Mesenchymal stem cell (in vitro differentiated cells and primary cell): Measurements from ENCODE around the gene FOLR3.
A peak's percentile ranks its signal among the peaks of the same experiment; 100 is the strongest.

Experiments
- DNase-seq: peaks from one replicate; pipeline ENCODE4 v3.0.0-alpha.2; 2013
- H2AFZ ChIP-seq: one replicate; pipeline ENCODE4 v1.6.1; 2013; ENCODE audit warnings: low read depth, mild to moderate bottlenecking, control low read depth, inconsistent platforms, low read length, moderate library complexity
- H2AK5ac ChIP-seq: 2 replicates; pipeline ENCODE4 v1.6.1; 2013; ENCODE audit warnings: low read length, moderate library complexity, mild to moderate bottlenecking, inconsistent platforms; ENCODE audit not compliant: severe bottlenecking
- H2BK120ac ChIP-seq: one replicate; pipeline ENCODE4 v1.6.1; 2013; ENCODE audit warnings: low read depth, mild to moderate bottlenecking, inconsistent platforms, low read length, moderate library complexity
- H2BK12ac ChIP-seq, 2 experiments: one replicate each; pipeline ENCODE4 v1.6.1; 2013; ENCODE audit warnings: inconsistent platforms in 2 of 2, low read length in 2 of 2, mild to moderate bottlenecking in 2 of 2, moderate library complexity in 2 of 2, control low read depth in 1 of 2
- H2BK15ac ChIP-seq: one replicate; pipeline ENCODE4 v1.6.1; 2013; ENCODE audit warnings: mild to moderate bottlenecking, low read depth, inconsistent platforms; ENCODE audit not compliant: poor library complexity, severe bottlenecking
- H2BK5ac ChIP-seq: 2 replicates; pipeline ENCODE4 v1.6.1; 2013; ENCODE audit warnings: low read depth, mild to moderate bottlenecking, low read length, control low read depth, inconsistent platforms; ENCODE audit not compliant: poor library complexity, severe bottlenecking
- H3K14ac ChIP-seq, 2 experiments: one replicate each; pipeline ENCODE4 v1.6.1; 2013; ENCODE audit warnings: inconsistent platforms in 2 of 2, low read length in 2 of 2, control low read depth in 1 of 2, mild to moderate bottlenecking in 1 of 2, moderate library complexity in 1 of 2
- H3K18ac ChIP-seq, 2 experiments: one replicate each; pipeline ENCODE4 v1.6.1; 2013; ENCODE audit warnings: inconsistent platforms in 2 of 2, low read length in 2 of 2, control low read depth in 1 of 2, low read depth in 1 of 2, mild to moderate bottlenecking in 1 of 2
- H3K23ac ChIP-seq, 2 experiments: one replicate each; pipeline ENCODE4 v1.6.1; 2013; ENCODE audit warnings: inconsistent platforms in 2 of 2, low read length in 2 of 2, mild to moderate bottlenecking in 2 of 2, moderate library complexity in 2 of 2, control low read depth in 1 of 2
- H3K27ac ChIP-seq: 2 replicates; pipeline ENCODE4 v1.5.1; 2013; ENCODE audit warnings: mild to moderate bottlenecking, moderate library complexity, low read length, control low read depth, inconsistent platforms; ENCODE audit not compliant: poor library complexity, severe bottlenecking
- H3K27me3 ChIP-seq, 2 experiments: 2 replicates each; pipeline versions ENCODE4 v1.6.1 to v1.7.0; 2013; ENCODE audit warnings: low read length in 2 of 2, mild to moderate bottlenecking in 2 of 2, moderate library complexity in 2 of 2, control low read depth in 1 of 2, inconsistent platforms in 1 of 2; ENCODE audit not compliant: control insufficient read depth in 1 of 2, insufficient read depth in 1 of 2
- H3K36me3 ChIP-seq, 2 experiments: 2 replicates each; pipeline versions ENCODE4 v1.6.1 to v1.7.0; 2013; ENCODE audit warnings: low read length in 2 of 2, control low read depth in 1 of 2, inconsistent platforms in 1 of 2, low read depth in 1 of 2, mild to moderate bottlenecking in 1 of 2; ENCODE audit not compliant: insufficient read depth in 2 of 2, control insufficient read depth in 1 of 2
- H3K4ac ChIP-seq, 2 experiments: one replicate each; pipeline ENCODE4 v1.6.1; 2013; ENCODE audit warnings: inconsistent platforms in 2 of 2, low read length in 2 of 2, mild to moderate bottlenecking in 2 of 2, moderate library complexity in 2 of 2, control low read depth in 1 of 2, low read depth in 1 of 2
- H3K4me1 ChIP-seq: 2 replicates; pipeline ENCODE4 v1.6.1; 2013; ENCODE audit warnings: low read depth, low read length, control low read depth; ENCODE audit not compliant: control insufficient read depth, insufficient read depth
- H3K4me2 ChIP-seq: 2 replicates; pipeline ENCODE4 v1.6.1; 2013; ENCODE audit warnings: low read length, mild to moderate bottlenecking, inconsistent platforms; ENCODE audit not compliant: poor library complexity, severe bottlenecking
- H3K4me3 ChIP-seq, 2 experiments: 2 replicates each; pipeline versions ENCODE4 v1.5.1 to v1.7.0; 2013; ENCODE audit warnings: low read length in 2 of 2, mild to moderate bottlenecking in 2 of 2, control low read depth in 1 of 2, low read depth in 1 of 2; ENCODE audit not compliant: insufficient read depth in 1 of 2
- H3K79me1 ChIP-seq: replicated peaks from 2 replicates; pipeline ENCODE4 v1.6.1; 2013; ENCODE audit warnings: mild to moderate bottlenecking, control low read depth, low read length, inconsistent platforms; ENCODE audit not compliant: poor library complexity, severe bottlenecking
- H3K9ac ChIP-seq: 2 replicates; pipeline ENCODE4 v1.7.0; 2013; ENCODE audit warnings: mild to moderate bottlenecking, low read length, moderate library complexity
- H3K9me3 ChIP-seq: 2 replicates; pipeline ENCODE4 v1.7.0; 2013; ENCODE audit warnings: mild to moderate bottlenecking, low read length; ENCODE audit not compliant: control insufficient read depth
- H4K8ac ChIP-seq: one replicate; pipeline ENCODE4 v1.6.1; 2013; ENCODE audit warnings: inconsistent platforms, mild to moderate bottlenecking, low read length, moderate library complexity
- H4K91ac ChIP-seq: one replicate; pipeline ENCODE4 v1.6.1; 2013; ENCODE audit warnings: mild to moderate bottlenecking, low read length, inconsistent platforms
- WGBS: methylation state at CpG from one replicate; pipeline ENCODE4 v1.1.7; 2013; ENCODE audit warnings: mixed read lengths; 5-methylcytosine and 5-hydroxymethylcytosine counted together

Gene FOLR3

DNA sequence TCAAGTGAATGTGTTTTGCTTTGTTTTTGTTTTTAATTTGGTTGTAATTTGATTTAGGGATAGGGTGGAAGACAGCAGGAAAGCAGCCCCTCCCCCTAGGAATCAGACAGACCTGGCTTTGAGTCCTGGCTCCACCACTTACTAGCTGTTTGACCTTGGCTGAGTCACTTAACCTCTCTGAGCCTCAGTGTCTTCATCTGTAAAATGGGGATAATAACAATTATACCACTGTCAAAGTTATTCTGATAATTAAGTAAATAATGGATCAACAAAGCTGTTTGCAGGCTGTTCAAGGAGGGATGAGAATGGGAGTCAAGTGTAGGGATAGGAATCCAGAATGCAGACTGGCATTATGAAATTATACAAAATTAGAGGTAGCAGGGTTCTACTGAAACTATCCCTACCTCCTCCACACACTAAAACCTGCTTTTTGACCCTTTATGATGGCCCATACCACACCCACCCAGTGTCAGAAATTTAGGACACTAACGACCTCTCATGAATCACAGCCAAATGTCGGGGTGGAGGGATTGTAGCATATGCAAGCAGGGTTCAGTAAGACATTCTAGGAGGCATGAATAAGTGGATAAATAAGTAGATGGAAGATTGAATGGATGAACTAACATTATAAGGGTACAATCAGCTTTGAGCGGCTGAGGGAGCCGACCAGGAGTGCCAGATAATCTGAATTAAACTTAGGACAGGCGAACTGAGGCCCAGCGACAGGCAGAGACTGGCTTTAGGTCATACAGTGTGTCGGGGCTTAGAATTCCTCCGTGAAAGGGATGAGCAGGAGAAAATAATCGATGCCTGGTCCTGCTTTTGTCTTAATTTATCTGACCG, 24.0 kb upstream of the FOLR3 start:
- Histone ChIP-seq H3K27ac (peak overlapping the region; percentile 74), H3K23ac (no peak overlapping the region), H2BK12ac (peak overlapping the region in 1 of 2 experiments; percentile 29), H3K4me2 (peak overlapping the region; percentile 44), H3K79me1 (no peaks in the 10 kb centered on the region), H2BK15ac (no peak overlapping the region), H3K27me3 (no peaks in the 10 kb centered on the region), H2BK5ac (no peak overlapping the region), H3K36me3 (peaks cover 8 to 27% of the 10 kb centered on the region in 2 experiments), H2BK120ac (peak overlapping the region; percentile 4), H3K4me3 (peak overlapping the region; percentile 47 to 81), H3K9me3 (no peaks in the 10 kb centered on the region), H2AK5ac (peak overlapping the region; percentile 59), H3K4me1 (peaks cover 2% of the 10 kb centered on the region), H3K18ac (peak overlapping the region; percentile 16 to 69), H2AFZ (peak overlapping the region; percentile 36), H4K91ac (no peak overlapping the region), H4K8ac (peak overlapping the region; percentile 92), H3K4ac (peak overlapping the region in 1 of 2 experiments; percentile 47), H3K9ac (peak overlapping the region; percentile 95), H3K14ac (no peak overlapping the region)
- DNase-seq: no peak
- 10% methylated on average over 10 of the region's 10 CpGs for WGBS

DNA sequence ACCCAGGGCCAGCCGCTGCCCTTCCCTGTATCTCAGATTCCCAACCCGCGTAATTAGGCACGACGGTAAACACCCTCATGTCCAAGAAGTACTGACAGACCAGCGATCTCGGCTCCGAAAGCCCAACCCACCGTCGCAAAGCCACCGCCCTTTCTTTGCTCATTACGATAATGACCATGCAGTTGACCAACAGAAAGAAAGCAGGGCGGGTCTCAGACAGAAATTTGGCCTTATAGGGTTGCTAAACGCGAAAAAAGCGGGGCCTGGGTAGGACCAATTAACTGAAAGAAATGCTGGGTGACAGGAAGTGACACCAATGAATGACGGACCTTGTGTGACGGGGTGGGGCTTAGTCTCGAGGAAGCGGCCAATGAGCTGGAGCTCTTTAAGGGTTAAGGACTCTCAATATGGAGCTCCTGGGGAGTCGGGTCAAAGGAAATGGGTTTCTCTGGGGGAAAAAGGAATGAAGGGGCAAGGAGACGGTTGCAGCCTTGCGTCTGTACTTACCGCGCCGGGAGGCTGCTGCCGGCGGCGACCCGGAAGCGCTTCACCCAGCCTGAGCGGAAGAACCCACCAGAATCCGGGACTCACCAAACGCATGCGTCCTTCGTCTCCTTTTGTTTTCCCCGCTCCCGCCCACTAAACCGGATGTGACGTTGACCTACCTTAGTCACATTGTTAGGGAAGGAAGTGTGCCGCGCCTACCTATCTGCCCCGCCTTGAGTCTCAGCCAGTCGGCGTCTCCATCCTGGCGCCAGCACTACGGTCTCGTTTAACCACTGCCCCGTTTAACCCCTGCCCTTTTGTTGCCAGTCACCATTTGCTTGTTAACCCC, 23.2 kb upstream of the FOLR3 start, which contains the start of gene ANAPC15:
Gene ANAPC15, minus strand, starts transcription at position 553 of the 835 bp plus-strand sequence. CDS start 1,419 bp downstream, outside the sequence.
- Histone ChIP-seq H4K8ac (peak within 1 kb of the TSS; percentile 99), H3K79me1 (no peaks in the 10 kb centered on the region), H3K14ac (peak within 1 kb of the TSS in 1 of 2 experiments; percentile 41), H3K36me3 (peaks cover 15 to 27% of the 10 kb centered on the region in 2 experiments), H3K9ac (peak within 1 kb of the TSS; percentile 95), H3K4me2 (peak within 1 kb of the TSS; percentile 53), H2BK5ac (peak within 1 kb of the TSS; percentile 100), H3K27ac (peak within 1 kb of the TSS; percentile 100), H2BK15ac (peak within 1 kb of the TSS; percentile 95), H3K23ac (no peak within 1 kb of the TSS), H2AFZ (no peak within 1 kb of the TSS), H2BK120ac (peak within 1 kb of the TSS; percentile 67), H2AK5ac (peak within 1 kb of the TSS; percentile 95), H4K91ac (peak within 1 kb of the TSS; percentile 88), H3K4me3 (peak within 1 kb of the TSS; percentile 62 to 81), H3K4ac (peak within 1 kb of the TSS; percentile 83 to 93), H3K9me3 (no peaks in the 10 kb centered on the region), H2BK12ac (peak within 1 kb of the TSS in 1 of 2 experiments; percentile 47), H3K4me1 (peaks cover 2% of the 10 kb centered on the region), H3K27me3 (no peaks in the 10 kb centered on the region), H3K18ac (peak within 1 kb of the TSS; percentile 71 to 89)
- DNase-seq: peak; percentile 100
- WGBS: under 1% methylated on average over 49 of the region's 49 CpGs

DNA sequence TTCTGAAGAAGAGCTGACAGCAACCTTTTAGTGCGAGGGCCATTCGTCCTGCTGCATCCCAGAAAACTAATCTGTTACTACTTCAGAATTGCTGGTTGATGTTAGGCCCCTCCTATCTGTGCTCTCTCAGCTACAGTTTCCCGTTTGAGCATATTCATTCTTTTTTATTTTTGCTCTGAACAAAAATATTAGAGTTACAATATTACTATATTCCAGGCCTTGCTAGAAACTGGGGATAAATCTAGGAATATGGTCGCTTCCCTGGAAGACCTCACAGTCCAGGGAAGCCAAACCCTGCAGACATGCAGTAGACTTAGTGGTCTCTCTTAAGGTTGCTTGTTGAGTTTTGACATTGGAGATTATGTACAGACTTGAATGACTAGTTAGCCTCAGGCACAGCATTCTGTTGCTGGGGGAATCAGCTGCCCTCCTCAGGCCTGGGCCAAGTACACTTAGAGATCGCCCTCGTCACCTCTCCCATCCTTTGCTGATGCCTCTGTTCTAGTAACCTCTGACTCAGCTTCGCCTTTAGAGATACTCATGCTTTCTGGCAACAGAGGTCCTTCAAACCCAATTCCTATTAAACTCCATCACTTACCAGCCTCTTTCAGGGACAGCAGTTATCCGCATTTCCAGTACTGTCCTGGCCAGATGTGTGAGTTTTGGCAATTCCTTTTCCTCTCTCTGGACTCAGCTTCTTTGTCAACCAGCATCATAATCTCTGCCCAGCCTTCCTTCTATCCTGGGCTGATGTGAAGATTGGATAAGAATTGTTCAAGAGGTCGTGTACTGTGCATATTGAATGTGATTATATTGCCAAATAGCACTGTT, 22.3 kb upstream of the FOLR3 start:
- Histone ChIP-seq H3K9ac (peak overlapping the region; percentile 95), H3K23ac (no peak overlapping the region), H3K79me1 (no peaks in the 10 kb centered on the region), H3K18ac (peak overlapping the region in 1 of 2 experiments; percentile 83), H2BK120ac (no peak overlapping the region), H3K4me3 (peak overlapping the region in 1 of 2 experiments; percentile 81), H3K4ac (peak overlapping the region; percentile 54 to 93), H4K8ac (peak overlapping the region; percentile 99), H2BK5ac (peak overlapping the region; percentile 3), H3K27me3 (no peaks in the 10 kb centered on the region), H3K4me2 (peak overlapping the region; percentile 53), H3K4me1 (peaks cover 2% of the 10 kb centered on the region), H3K14ac (no peak overlapping the region), H2AFZ (no peak overlapping the region), H3K36me3 (peaks cover 18 to 22% of the 10 kb centered on the region in 2 experiments), H3K9me3 (no peaks in the 10 kb centered on the region), H3K27ac (peak overlapping the region; percentile 73), H2BK12ac (peak overlapping the region in 1 of 2 experiments; percentile 47), H2AK5ac (peak overlapping the region; percentile 95), H2BK15ac (peak overlapping the region; percentile 77), H4K91ac (peak overlapping the region; percentile 78)
- no peak for DNase-seq
- 74% methylated on average over 7 of the region's 9 CpGs for WGBS
